ENCODE data around the gene SYNE2. TPM values are rescaled to one million over a fixed set of nuclear protein-coding genes. Genes with fewer than 3 reads are reported as not detected.

Gene SYNE2
- total RNA-seq, 2 experiments from 2014 or later: 25.2 to 30.9 TPM

DNA sequence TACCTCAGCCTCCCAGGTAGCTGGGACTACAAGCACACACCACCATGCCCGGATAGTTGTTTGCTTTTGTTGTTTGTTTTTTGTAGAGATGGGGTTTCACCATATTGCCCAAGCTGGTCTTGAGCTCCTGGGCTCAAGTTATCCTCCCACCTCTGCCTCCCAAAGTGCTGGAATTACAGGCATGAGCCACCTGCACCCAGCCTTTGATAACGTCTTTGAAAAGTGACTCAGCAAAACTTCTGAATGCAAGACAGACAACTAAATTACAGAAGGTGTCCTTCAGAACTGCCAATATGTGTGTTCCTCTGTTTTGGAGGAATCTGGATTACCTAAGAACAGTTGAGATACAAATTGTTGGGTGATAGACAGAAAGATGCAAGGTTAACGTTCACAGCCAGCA, 341.6 kb downstream of the SYNE2 start:
- H3K4me3 Mint-ChIP-seq: no peak overlapping the region
- peaks cover 33% of the 10 kb centered on the region for H3K4me1 Mint-ChIP-seq
- peaks cover 15% of the 10 kb centered on the region for H3K36me3 Mint-ChIP-seq
- H3K9me3 Mint-ChIP-seq: no peaks in the 10 kb centered on the region
- H3K27me3 Mint-ChIP-seq: no peaks in the 10 kb centered on the region
- peak overlapping the region; percentile 61 for H3K27ac Mint-ChIP-seq
- DNase-seq: no peak

DNA sequence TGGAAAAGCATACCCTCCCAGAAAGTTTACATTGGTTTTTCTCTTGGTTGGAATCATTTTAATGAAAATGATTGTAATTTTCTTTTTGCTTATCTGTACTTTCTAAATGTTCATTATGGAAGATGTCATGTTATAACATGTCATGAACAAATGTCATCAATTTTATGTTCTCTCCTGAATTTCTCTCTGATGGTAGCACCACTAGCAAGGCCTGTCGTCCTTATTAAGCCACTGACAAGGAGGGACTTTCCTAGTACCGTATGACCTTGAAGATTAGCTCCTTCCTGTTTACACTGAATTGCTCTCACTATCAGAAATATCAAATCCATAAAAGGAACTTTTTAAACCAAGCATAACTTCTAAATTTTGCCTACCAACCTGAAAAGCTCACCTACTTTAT, 342.4 kb downstream of the SYNE2 start:
- H3K4me3 Mint-ChIP-seq: no peak overlapping the region
- no peak for DNase-seq
- H3K4me1 Mint-ChIP-seq: peaks cover 33% of the 10 kb centered on the region
- no peaks in the 10 kb centered on the region for H3K27me3 Mint-ChIP-seq
- H3K9me3 Mint-ChIP-seq: no peaks in the 10 kb centered on the region
- H3K27ac Mint-ChIP-seq: peak overlapping the region; percentile 61
- H3K36me3 Mint-ChIP-seq: peaks cover 11% of the 10 kb centered on the region

DNA sequence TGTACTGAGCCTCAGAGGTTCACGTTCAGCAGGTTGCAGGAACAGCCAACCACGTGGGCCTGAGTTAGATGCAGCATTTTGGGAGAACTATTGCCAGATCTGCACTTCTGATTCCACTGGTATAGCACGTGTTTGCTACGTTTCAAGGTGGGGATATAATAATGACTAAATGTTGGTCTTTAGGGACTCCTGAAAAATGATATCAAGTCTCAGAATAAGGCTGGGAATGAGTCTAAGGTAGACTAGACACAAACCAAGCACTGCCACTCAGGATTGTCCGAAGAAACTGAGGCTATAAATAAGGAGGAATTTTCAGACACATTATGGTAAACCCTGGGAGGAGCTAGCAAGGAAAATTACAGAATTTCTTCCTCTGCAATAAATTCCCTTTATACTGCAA, 343.3 kb downstream of the SYNE2 start:
- Mint-ChIP-seq H3K4me1 (peaks cover 33% of the 10 kb centered on the region), H3K27me3 (no peaks in the 10 kb centered on the region), H3K4me3 (no peak overlapping the region), H3K9me3 (no peaks in the 10 kb centered on the region), H3K27ac (no peak overlapping the region), H3K36me3 (peaks cover 5% of the 10 kb centered on the region)
- no peak for DNase-seq

DNA sequence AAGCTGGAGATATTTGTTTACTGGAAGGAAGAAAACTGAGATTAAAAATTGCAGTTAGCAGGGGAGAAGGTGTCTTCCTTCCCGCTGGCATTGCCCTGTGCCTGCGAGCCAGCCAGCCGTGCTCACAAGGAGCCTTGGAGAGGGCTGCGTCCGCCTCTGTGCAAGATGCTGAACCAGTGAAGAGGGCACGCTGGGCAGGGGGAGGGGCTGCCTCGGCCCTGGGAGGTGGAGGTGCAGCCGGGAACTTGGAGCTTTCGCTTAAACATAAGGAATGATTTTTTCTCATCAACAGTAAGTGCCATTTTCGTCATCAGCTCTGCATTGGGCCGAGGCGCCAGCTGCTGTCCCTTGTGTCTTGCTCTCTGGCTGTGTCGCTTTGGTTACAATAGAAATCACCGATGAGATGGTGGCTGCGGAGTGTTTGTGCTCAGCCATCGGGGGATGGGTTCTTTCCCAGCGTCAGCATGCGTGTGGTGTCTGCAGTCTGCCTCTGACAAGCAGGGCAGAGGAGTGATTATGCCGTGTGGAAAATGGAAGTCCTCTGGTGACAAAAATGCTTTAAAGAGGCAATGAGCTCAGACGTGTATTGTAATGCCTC, 344.1 kb downstream of the SYNE2 start:
- Mint-ChIP-seq H3K27ac (no peak overlapping the region), H3K4me3 (peak overlapping the region; percentile 66), H3K9me3 (no peaks in the 10 kb centered on the region), H3K36me3 (peaks cover 3% of the 10 kb centered on the region), H3K27me3 (no peaks in the 10 kb centered on the region), H3K4me1 (peaks cover 31% of the 10 kb centered on the region)
- no peak for DNase-seq

DNA sequence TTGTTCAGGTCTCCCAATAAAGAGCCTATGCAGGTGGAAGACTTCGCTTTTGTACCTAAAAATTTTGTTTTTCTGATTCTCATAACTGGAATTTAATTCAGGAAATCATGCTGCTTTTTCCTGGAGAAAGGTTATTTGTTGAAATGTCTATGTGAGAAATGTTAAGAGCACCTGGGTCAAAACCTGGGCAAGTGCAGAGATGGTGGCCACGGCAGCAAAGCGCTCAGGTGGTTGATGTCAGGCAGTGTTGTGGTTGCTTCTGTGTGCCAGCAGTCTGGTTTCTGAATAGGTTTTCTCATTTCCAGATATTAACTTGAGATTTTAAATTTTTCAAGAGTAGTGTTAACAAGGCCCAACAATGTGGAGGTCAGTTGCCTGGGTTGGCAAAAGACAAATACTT, 345.2 kb downstream of the SYNE2 start:
- Mint-ChIP-seq H3K27me3 (no peaks in the 10 kb centered on the region), H3K4me1 (peaks cover 35% of the 10 kb centered on the region), H3K9me3 (no peaks in the 10 kb centered on the region), H3K36me3 (peaks cover 3% of the 10 kb centered on the region), H3K27ac (no peak overlapping the region), H3K4me3 (no peak overlapping the region)
- DNase-seq: no peak

DNA sequence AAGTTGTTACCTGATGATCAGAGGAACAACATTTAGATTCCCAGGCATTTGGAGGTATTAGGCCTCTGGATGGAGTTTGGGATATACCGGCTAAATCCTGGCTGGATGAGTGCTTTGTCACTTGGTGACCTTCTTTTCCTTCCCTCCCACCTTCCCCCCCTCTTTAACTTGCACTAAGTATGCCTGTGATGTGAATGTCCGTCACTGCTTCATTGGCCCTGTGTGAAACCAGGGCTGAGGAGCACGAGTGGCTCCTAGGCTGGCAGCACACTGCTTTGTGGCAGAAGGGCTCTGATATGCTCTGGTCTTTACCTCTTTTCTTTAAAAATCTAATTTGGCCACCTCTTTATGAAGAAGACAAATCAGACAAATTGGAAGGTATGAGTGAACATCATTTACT, 345.7 kb downstream of the SYNE2 start:
- Mint-ChIP-seq H3K27me3 (no peaks in the 10 kb centered on the region), H3K9me3 (no peaks in the 10 kb centered on the region), H3K4me1 (peaks cover 37% of the 10 kb centered on the region), H3K27ac (no peak overlapping the region), H3K4me3 (no peak overlapping the region), H3K36me3 (peaks cover 4% of the 10 kb centered on the region)
- no peak for DNase-seq

DNA sequence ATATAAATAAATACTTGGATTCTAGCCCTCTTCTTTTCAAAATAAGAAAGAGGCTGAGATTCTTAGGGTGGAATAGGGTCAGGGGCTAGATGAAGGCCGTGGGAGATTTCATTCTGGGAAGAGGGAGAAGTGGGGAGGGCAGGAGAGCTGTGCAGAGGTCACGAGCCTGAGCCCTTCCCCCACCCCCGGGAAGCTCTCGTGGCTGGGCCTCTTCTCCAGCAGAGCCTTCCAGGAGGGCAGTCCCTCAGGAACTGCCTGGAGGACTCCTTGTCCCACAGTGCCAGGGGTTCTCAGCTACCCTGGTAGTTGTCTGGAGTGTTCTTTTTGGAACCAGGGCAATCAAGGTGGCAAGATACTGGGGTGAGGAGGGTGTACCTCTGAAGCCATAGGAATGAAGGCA, 347.4 kb downstream of the SYNE2 start:
- H3K27ac Mint-ChIP-seq: no peak overlapping the region
- DNase-seq: no peak

DNA sequence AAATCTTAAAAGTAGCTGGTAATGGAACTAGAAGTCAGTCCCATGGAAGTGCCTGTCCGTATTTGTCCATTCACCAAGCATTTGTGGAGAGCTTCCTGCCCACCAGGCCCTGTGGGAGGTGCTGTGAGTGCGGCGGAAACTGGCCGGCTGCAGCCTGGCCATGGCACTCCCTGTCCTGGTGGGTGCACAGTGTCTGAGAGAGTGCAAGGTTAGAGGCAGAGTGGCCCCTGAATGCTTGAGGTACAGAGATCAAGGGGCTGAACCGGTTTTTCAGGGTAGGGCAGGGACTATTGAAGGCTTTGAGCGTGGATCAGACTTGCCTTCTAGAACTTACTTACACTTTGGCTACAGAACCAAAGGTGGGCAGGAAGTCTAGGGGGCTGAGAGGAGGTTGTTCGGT, 348.5 kb downstream of the SYNE2 start:
- Mint-ChIP-seq H3K27me3 (no peaks in the 10 kb centered on the region), H3K4me3 (no peak overlapping the region), H3K36me3 (peaks cover 3% of the 10 kb centered on the region), H3K27ac (no peak overlapping the region), H3K9me3 (no peaks in the 10 kb centered on the region), H3K4me1 (peaks cover 19% of the 10 kb centered on the region)
- DNase-seq: no peak

More for the DNA sequence above, 347.4 kb downstream of the SYNE2 start:
- H3K27me3 Mint-ChIP-seq: no peaks in the 10 kb centered on the region
- H3K36me3 Mint-ChIP-seq: peaks cover 5% of the 10 kb centered on the region
- H3K4me1 Mint-ChIP-seq: peaks cover 26% of the 10 kb centered on the region
- no peak overlapping the region for H3K4me3 Mint-ChIP-seq
- H3K9me3 Mint-ChIP-seq: no peaks in the 10 kb centered on the region

DNA sequence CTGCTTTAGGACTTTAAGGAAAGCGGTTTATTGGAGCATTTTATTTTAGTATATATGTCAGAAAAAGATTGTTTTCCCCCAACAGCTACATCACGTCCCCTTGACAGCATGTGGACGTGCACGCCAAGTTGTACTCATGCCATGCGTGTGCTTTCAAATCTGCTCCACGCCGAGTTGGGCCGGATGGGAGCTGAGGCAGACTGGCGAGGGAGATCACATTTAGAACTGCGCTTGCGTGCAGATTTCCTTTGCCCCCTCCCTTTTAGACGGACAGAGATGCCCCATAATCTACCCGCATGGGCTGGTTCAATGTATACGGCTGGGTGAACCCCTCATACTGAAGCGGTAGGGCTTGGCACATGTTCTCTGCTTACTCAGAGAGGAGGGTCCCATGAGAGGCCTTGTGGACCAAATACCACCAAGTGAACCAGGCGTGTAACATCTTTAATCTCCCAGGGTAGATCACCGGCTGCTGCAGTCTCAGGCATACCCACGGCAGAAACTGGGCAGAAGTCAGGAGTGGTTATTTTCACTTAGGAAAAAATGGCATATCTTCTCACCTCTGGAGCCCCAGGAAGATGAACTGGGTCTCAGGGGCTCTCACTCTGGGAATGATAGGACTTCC, 349.2 kb downstream of the SYNE2 start:
- Mint-ChIP-seq H3K36me3 (peaks cover 3% of the 10 kb centered on the region), H3K9me3 (no peaks in the 10 kb centered on the region), H3K27me3 (no peaks in the 10 kb centered on the region), H3K4me1 (peaks cover 13% of the 10 kb centered on the region), H3K27ac (no peak overlapping the region), H3K4me3 (no peak overlapping the region)
- no peak for DNase-seq

DNA sequence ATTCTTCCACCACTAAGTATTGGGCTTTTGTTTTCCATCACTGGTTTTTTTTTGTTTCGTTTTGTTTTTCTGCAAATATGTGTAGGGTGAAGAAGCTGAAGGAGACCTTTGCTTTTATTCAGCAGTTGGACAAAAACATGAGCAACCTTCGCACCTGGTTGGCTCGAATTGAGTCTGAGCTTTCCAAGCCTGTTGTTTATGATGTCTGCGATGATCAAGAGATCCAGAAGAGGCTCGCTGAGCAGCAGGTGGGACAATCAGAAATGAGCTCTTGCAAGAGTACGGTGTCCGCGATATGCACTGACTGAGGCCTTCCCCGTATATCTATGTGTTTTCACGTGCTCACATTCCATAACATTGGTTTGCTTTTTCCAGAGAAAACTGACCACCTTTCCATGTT, 349.9 kb downstream of the SYNE2 start:
- H3K27ac Mint-ChIP-seq: no peak overlapping the region
- H3K4me3 Mint-ChIP-seq: no peak overlapping the region
- no peak for DNase-seq
- peaks cover 9% of the 10 kb centered on the region for H3K4me1 Mint-ChIP-seq
- no peaks in the 10 kb centered on the region for H3K9me3 Mint-ChIP-seq
- no peaks in the 10 kb centered on the region for H3K27me3 Mint-ChIP-seq
- peaks cover 3% of the 10 kb centered on the region for H3K36me3 Mint-ChIP-seq

DNA sequence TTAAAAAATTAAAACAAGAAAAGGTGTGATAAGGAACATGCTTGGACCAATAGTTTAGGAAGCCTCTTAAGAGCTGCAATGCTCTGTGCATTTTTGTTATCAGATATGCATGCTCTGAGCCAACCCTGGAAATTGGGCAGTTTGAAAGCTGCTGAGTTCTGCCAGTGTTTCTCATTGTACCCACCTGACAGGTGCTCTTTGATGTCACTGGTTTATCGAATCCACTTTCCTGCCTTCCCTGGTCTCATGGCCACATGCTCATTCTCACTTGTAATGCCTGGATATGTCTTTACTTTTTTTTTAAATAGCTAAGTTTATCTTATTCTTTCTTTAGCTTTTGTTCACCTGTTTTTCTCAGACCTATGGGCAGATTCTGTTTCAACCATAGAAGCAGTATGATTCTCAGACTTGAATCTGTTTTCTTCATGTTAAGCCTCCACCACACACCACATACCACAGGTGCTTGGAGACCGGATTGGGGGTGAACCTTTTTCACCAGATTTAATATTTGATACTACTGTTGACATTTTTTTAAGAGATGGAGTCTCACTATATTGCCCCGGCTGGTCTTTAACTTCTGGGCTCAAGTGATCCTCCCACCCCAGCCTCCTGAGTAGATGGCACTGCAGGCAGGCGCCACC, 350.7 kb downstream of the SYNE2 start:
- Mint-ChIP-seq H3K27me3 (no peaks in the 10 kb centered on the region), H3K4me1 (peaks cover 9% of the 10 kb centered on the region), H3K9me3 (no peaks in the 10 kb centered on the region), H3K4me3 (no peak overlapping the region), H3K36me3 (peaks cover 3% of the 10 kb centered on the region), H3K27ac (no peak overlapping the region)
- DNase-seq: no peak

DNA sequence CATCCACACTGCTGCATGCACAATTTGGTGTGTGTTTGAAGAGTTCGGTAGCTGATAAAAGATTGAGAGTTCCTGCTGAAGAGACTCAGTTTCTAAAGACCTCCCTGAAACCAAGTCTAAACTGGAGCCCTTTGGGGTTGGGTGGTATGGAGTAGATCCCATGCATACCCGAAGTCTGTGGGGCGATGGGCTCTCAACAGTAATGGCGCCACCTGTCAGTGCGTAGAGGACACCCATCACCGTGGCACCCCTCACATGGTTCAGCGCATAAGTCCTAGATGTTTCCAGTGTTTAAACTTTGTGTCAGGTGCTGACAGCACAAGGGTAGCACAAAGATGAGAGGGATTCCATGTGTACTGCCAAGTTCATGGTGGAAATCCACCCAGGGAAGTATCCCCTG, 355.5 kb downstream of the SYNE2 start:
- Mint-ChIP-seq H3K4me1 (peaks cover 3% of the 10 kb centered on the region), H3K4me3 (no peak overlapping the region), H3K27me3 (no peaks in the 10 kb centered on the region), H3K36me3 (peaks cover 6% of the 10 kb centered on the region), H3K27ac (no peak overlapping the region), H3K9me3 (no peaks in the 10 kb centered on the region)
- DNase-seq: no peak

DNA sequence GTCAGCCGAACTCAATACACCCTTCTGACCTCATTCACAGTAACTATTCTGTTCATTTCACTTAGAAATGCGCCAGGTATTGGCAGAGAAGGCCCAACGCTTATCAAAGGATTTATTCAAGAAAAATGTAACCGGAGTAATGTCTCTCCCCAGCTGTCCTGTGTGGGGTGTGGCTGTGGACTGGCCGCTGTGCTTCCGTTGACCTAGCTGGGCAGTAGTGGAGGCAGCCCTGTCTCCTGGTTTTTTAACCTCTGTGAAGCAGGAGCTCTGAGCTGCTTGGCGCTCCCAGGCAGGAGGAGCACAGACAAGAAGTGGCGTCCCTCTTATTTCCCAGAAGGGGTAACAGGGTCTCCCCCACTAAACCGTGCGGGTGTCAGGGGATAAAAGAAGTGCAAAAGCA, 356.2 kb downstream of the SYNE2 start:
- Mint-ChIP-seq H3K36me3 (peaks cover 6% of the 10 kb centered on the region), H3K9me3 (no peaks in the 10 kb centered on the region), H3K4me1 (peaks cover 3% of the 10 kb centered on the region)

DNA sequence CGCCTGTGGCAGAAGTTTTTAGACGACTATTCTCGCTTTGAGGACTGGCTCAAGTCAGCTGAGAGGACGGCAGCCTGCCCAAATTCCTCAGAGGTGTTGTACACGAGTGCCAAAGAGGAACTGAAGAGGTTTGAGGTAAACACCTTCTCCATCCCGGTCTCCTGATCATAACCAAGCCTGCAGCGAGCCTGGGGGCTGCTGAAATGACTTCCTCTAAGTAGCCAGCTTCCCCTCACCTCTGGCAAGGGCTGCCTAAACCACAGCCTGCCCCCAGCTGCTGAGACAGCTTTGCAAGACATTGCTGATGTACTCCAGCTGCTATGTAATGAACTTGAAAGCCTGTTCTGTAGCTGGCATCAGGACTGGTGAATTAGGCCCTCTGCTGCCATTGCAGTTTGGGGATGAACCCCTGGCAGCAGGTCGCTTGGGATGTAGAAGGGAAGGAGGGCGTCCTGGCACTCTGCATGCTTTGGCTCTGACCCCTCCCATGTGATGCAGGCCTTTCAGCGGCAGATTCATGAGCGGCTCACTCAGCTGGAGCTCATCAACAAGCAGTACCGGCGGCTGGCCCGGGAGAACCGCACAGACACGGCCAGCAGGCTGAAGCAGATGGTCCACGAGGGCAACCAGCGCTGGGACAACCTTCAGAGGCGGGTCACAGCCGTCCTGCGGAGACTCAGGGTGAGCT, 356.8 kb downstream of the SYNE2 start:
- no peak overlapping the region for H3K27ac Mint-ChIP-seq
- no peaks in the 10 kb centered on the region for H3K9me3 Mint-ChIP-seq
- H3K27me3 Mint-ChIP-seq: no peaks in the 10 kb centered on the region
- no peak for DNase-seq
- no peak overlapping the region for H3K4me3 Mint-ChIP-seq
- peaks cover 3% of the 10 kb centered on the region for H3K4me1 Mint-ChIP-seq
- peaks cover 6% of the 10 kb centered on the region for H3K36me3 Mint-ChIP-seq

More for the DNA sequence above, 356.2 kb downstream of the SYNE2 start:
- Mint-ChIP-seq H3K4me3 (no peak overlapping the region), H3K27me3 (no peaks in the 10 kb centered on the region), H3K27ac (no peak overlapping the region)
- DNase-seq: no peak

DNA sequence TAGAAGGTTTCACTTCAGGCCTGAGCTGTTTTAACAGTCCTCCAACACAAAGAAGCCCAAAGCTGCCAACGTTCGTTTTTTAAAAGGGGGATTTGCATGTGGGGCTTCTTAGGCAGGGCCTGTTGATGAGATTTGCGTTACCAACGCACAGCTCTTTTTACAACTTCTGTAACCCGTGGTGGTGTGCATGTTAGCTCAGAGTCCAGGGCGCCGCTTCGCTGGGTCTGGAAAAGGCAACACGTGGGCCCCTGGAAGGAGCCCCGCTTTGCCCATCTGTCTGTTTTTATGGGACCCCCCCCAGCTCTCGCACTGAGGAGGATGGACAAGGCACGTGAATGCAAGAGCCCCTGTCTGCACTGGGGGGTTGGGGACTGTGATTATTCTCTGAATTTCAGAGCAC, 357.4 kb downstream of the SYNE2 start:
- no peak overlapping the region for H3K27ac Mint-ChIP-seq

More for the DNA sequence above, 357.4 kb downstream of the SYNE2 start:
- no peak overlapping the region for H3K4me3 Mint-ChIP-seq
- H3K27me3 Mint-ChIP-seq: no peaks in the 10 kb centered on the region
- no peak for DNase-seq
- H3K4me1 Mint-ChIP-seq: peaks cover 3% of the 10 kb centered on the region
- H3K9me3 Mint-ChIP-seq: no peaks in the 10 kb centered on the region
- H3K36me3 Mint-ChIP-seq: peaks cover 6% of the 10 kb centered on the region
